HCT116 (cell line): ENCODE measurements around the gene P3H3. TPM values are rescaled to one million over a fixed set of nuclear protein-coding genes. Genes with fewer than 3 reads are reported as not detected.

Experiments
- ATAC-seq: fragments of 200-7000 bp; cut with Tn5 transposase; 2 replicates; pipeline ENCODE4 v1.9.1; 2020; ENCODE audit warnings: mild to moderate bottlenecking, moderate library complexity
- BruUV-seq: library from RNA; stranded (reverse); fragments of 400-500 nt; replicated peaks from 2 replicates; lab custom pipeline; 2021; lab: Mats Ljungman, UMichigan
- CTCF ChIA-PET: fragments of 300-600 bp; sonication (Branson Sonifier 250); formaldehyde crosslinking; loops from one replicate; lab custom pipeline; 2021; ENCODE audit warnings: antibody characterized with exemption; lab: Charles Lee
- POLR2A ChIA-PET: fragments of 300-600, 350-600 bp; sonication (Branson Sonifier 250); formaldehyde crosslinking; loops from one replicate; lab custom pipeline; 2021; ENCODE audit warnings: antibody characterized with exemption; lab: Charles Lee
- RAD21 ChIA-PET, 2 experiments: fragments of 300-600 bp; sonication (Branson Sonifier 250); formaldehyde crosslinking; loops; one replicate each; lab custom pipeline; 2023; ENCODE audit warnings: low total read pairs in 2 of 2; ENCODE audit not compliant: uncharacterized antibody in 2 of 2, unreplicated experiment in 2 of 2, low non-redundant PET in 1 of 2; lab: Charles Lee
- DNase-seq: peaks from one replicate; pipeline ENCODE4 v3.0.0-alpha.2; 2010; ENCODE audit warnings: low read depth, low spot score
- H2AFZ ChIP-seq: fragments of 200-600 bp; shearing (Covaris generic), sonication (generic); 2 replicates; pipeline ENCODE4 v1.6.1; 2017; ENCODE audit warnings: low read depth, mixed run types, mixed read lengths, antibody characterized with exemption, low read length; ENCODE audit not compliant: poor library complexity, severe bottlenecking
- H3K27ac ChIP-seq: 2 replicates; pipeline ENCODE4 v1.5.1; 2012; ENCODE audit warnings: low read depth, low read length
- H3K27me3 ChIP-seq: fragments of 200-600 bp; sonication (generic); 2 replicates; pipeline ENCODE4 v1.6.1; 2016; ENCODE audit warnings: mixed run types, low read length, mixed read lengths; ENCODE audit not compliant: insufficient read depth
- H3K36me3 ChIP-seq, 2 experiments: fragments of 200-500 bp in 1 of 2; fragments of 200-600 bp in 1 of 2; sonication (Bioruptor generic) in 1 of 2; sonication (generic) in 1 of 2; 2 replicates each; pipeline versions ENCODE4 v1.5.1 to v1.6.1; 2014 to 2016; ENCODE audit warnings: low read length in 2 of 2, inconsistent platforms in 1 of 2, mixed read lengths in 1 of 2, mixed run types in 1 of 2; ENCODE audit not compliant: insufficient read depth in 2 of 2, control insufficient read depth in 1 of 2
- H3K4me1 ChIP-seq, 2 experiments: fragments of 200-600 bp in 1 of 2; sonication (generic) in 1 of 2; 2 replicates each; pipeline versions ENCODE4 v1.5.1 to v1.6.1; 2012 to 2017; ENCODE audit warnings: low read length in 2 of 2, inconsistent platforms in 1 of 2, mild to moderate bottlenecking in 1 of 2, mixed read lengths in 1 of 2, mixed run types in 1 of 2, moderate library complexity in 1 of 2; ENCODE audit not compliant: insufficient read depth in 2 of 2, control insufficient read depth in 1 of 2
- H3K4me2 ChIP-seq: fragments of 200-600 bp; sonication (generic); 2 replicates; pipeline ENCODE4 v1.6.1; 2017; ENCODE audit warnings: mixed run types, low read length, mixed read lengths
- H3K4me3 ChIP-seq, 2 experiments: fragments of 200-600 bp in 1 of 2; sonication (generic) in 1 of 2; replicated peaks in 1 of 2; 2 replicates each; pipeline ENCODE4 v1.5.1; 2011 to 2016; ENCODE audit warnings: low read length in 2 of 2, control low read depth in 1 of 2, low read depth in 1 of 2, mild to moderate bottlenecking in 1 of 2, mixed read lengths in 1 of 2, mixed run types in 1 of 2
- H3K79me2 ChIP-seq: fragments of 200-600 bp; sonication (generic); 2 replicates; pipeline ENCODE4 v1.6.1; 2017; ENCODE audit warnings: mild to moderate bottlenecking, mixed run types, low read length, moderate library complexity, mixed read lengths; ENCODE audit not compliant: insufficient read depth
- H3K9ac ChIP-seq: fragments of 200-600 bp; sonication (generic); 2 replicates; pipeline ENCODE4 v1.6.1; 2016; ENCODE audit warnings: low read length, mixed read lengths
- H3K9me2 ChIP-seq: fragments of 200-600 bp; sonication (generic), shearing (Covaris generic); 2 replicates; pipeline ENCODE4 v1.6.1; 2017; ENCODE audit warnings: mixed run types, mild to moderate bottlenecking, moderate library complexity; ENCODE audit not compliant: insufficient read depth
- H3K9me3 ChIP-seq, 2 experiments: fragments of 200-500 bp in 1 of 2; fragments of 200-600 bp in 1 of 2; sonication (Bioruptor generic) in 1 of 2; sonication (generic) in 1 of 2; 2 replicates each; pipeline ENCODE4 v1.6.1; 2014 to 2017; ENCODE audit warnings: low read length in 2 of 2, mixed read lengths in 2 of 2, inconsistent platforms in 1 of 2, low read depth in 1 of 2, mild to moderate bottlenecking in 1 of 2, mixed run types in 1 of 2, moderate library complexity in 1 of 2; ENCODE audit not compliant: control insufficient read depth in 1 of 2, insufficient read depth in 1 of 2
- H4K20me1 ChIP-seq: fragments of 200-600 bp; sonication (generic), shearing (Covaris generic); 2 replicates; pipeline ENCODE4 v1.6.1; 2017; ENCODE audit warnings: mixed run types, mild to moderate bottlenecking, moderate library complexity; ENCODE audit not compliant: insufficient read depth
- EGR1 ChIP-seq: IDR thresholded peaks from 2 replicates; pipeline ENCODE4 v1.6.1; 2012; ENCODE audit warnings: low read depth
- EZH2phosphoT487 ChIP-seq: fragments of 200-600 bp; IDR thresholded peaks from 2 replicates; pipeline ENCODE4 v1.6.1; 2018; ENCODE audit warnings: antibody characterized with exemption, borderline replicate concordance
- FOSL1 ChIP-seq: IDR thresholded peaks from 2 replicates; pipeline ENCODE4 v1.6.1; 2012; ENCODE audit warnings: low read depth
- JUND ChIP-seq: IDR thresholded peaks from 2 replicates; pipeline ENCODE4 v1.6.1; 2012
- POLR2A ChIP-seq: IDR thresholded peaks from 2 replicates; pipeline ENCODE4 v1.7.0; 2011; ENCODE audit warnings: borderline replicate concordance; ENCODE audit not compliant: insufficient read depth, insufficient read length; ENCODE audit errors: extremely low read depth
- POLR2AphosphoS5 ChIP-seq: IDR thresholded peaks from 2 replicates; pipeline ENCODE4 v1.6.1; 2011; ENCODE audit warnings: mild to moderate bottlenecking, low read depth, low read length, moderate library complexity
- RAD21 ChIP-seq: IDR thresholded peaks from 2 replicates; pipeline ENCODE4 v1.6.1; 2012; ENCODE audit warnings: low read depth, mild to moderate bottlenecking
- SIN3A ChIP-seq: IDR thresholded peaks from 2 replicates; pipeline ENCODE4 v1.6.1; 2012; ENCODE audit warnings: low read depth
- TCF7L2 ChIP-seq: IDR thresholded peaks from 2 replicates; pipeline ENCODE4 v1.7.0; 2011; ENCODE audit warnings: borderline replicate concordance, inconsistent platforms; ENCODE audit not compliant: insufficient read depth, insufficient read length; ENCODE audit errors: extremely low read depth
- YY1 ChIP-seq: IDR thresholded peaks from 2 replicates; pipeline ENCODE4 v1.6.1; 2011; ENCODE audit warnings: low read length, low read depth, moderate library complexity, mild to moderate bottlenecking; ENCODE audit not compliant: insufficient replicate concordance; ENCODE audit errors: extremely low read depth
- ZFX ChIP-seq: fragments of 450-650 bp; IDR thresholded peaks from 2 replicates; pipeline ENCODE4 v1.6.1; 2017
- ZNF274 ChIP-seq: fragments of 200-500 bp; sonication (Bioruptor generic); IDR thresholded peaks from 2 replicates; pipeline ENCODE4 v1.6.1; 2014; ENCODE audit warnings: mild to moderate bottlenecking, low read depth, low read length, inconsistent platforms
- intact Hi-C: fragments of 100-400 bp; cut with micrococcal nuclease; formaldehyde crosslinking; loops from 2 replicates; pipeline ENCODE4 v1.10.0; 2022
- total RNA-seq: library from RNA; stranded (reverse); gene quantifications from one replicate; pipeline ENCODE4 v1.2.1, GENCODE V29; 2021; ENCODE audit not compliant: unreplicated experiment
- TF ChIP-seq, protein P1 (sequence below): IDR thresholded peaks from 2 replicates; pipeline ENCODE4 v1.6.1; 2011; ENCODE audit warnings: mild to moderate bottlenecking, low read length, moderate library complexity; ENCODE audit not compliant: insufficient replicate concordance; ENCODE audit errors: extremely low read depth
- TF ChIP-seq, protein P2 (sequence below), 3 experiments: fragments of 200-600 bp in 1 of 3; sonication (generic) in 1 of 3; IDR thresholded peaks in 2 of 3; conservative IDR thresholded peaks in 1 of 3; 2 replicates each; pipeline ENCODE4 v1.5.1; 2012 to 2017; ENCODE audit warnings: low read depth in 2 of 3, low read length in 2 of 3, antibody characterized with exemption in 1 of 3, borderline replicate concordance in 1 of 3, control low read depth in 1 of 3, mild to moderate bottlenecking in 1 of 3, mixed read lengths in 1 of 3, mixed run types in 1 of 3, moderate library complexity in 1 of 3; ENCODE audit not compliant: insufficient read depth in 1 of 3
- TF ChIP-seq, protein P3 (sequence below): IDR thresholded peaks from 2 replicates; pipeline ENCODE4 v1.6.1; 2012
- TF ChIP-seq, protein P4 (sequence below): IDR thresholded peaks from 2 replicates; pipeline ENCODE4 v1.6.1; 2012; ENCODE audit warnings: low read depth

The P3H3 gene
- total RNA-seq, 1 experiment from 2014 or later, result 32.2 TPM

GRCh38 chr12:6843118-6843902 lies 15.1 kb downstream of the P3H3 start:
- intact Hi-C loops, result no loop called here
- RAD21 ChIA-PET, result no interaction called here
- POLR2A ChIA-PET, result no interaction called here
- no peaks in the 10 kb centered on the region for H4K20me1 ChIP-seq
- no peak overlapping the region for H2AFZ ChIP-seq
- H3K4me3 ChIP-seq, result no peak overlapping the region
- peaks cover 13 to 30% of the 10 kb centered on the region in 2 experiments; a peak in 3 of 4 replicates for H3K36me3 ChIP-seq
- no TSS peak for BruUV-seq
- H3K27me3 ChIP-seq, result no peaks in the 10 kb centered on the region
- no peak overlapping the region for H3K9ac ChIP-seq
- DNase-seq, result no peak
- H3K9me3 ChIP-seq, result no peaks in the 10 kb centered on the region
- H3K79me2 ChIP-seq, result no peaks in the 10 kb centered on the region
- CTCF ChIA-PET, result interaction anchor here (1.0 kb wide), 1 partner anchor 8 kb away, joined by 4 read pairs; no protein-coding TSS in a partner anchor
- no peaks in the 10 kb centered on the region for H3K4me1 ChIP-seq
- no peak overlapping the region for H3K4me2 ChIP-seq
- ATAC-seq, result no peak
- H3K9me2 ChIP-seq, result no peaks in the 10 kb centered on the region
- TF ChIP-seq TCF7L2 (no peak), ZFX (no peak), FOSL1 (no peak), ZNF274 (no peak), EZH2phosphoT487 (no peak), POLR2A (no peak), YY1 (no peak), POLR2AphosphoS5 (no peak), SIN3A (no peak), EGR1 (no peak), RAD21 (no peak), JUND (no peak)
- TF ChIP-seq, protein P1, sequence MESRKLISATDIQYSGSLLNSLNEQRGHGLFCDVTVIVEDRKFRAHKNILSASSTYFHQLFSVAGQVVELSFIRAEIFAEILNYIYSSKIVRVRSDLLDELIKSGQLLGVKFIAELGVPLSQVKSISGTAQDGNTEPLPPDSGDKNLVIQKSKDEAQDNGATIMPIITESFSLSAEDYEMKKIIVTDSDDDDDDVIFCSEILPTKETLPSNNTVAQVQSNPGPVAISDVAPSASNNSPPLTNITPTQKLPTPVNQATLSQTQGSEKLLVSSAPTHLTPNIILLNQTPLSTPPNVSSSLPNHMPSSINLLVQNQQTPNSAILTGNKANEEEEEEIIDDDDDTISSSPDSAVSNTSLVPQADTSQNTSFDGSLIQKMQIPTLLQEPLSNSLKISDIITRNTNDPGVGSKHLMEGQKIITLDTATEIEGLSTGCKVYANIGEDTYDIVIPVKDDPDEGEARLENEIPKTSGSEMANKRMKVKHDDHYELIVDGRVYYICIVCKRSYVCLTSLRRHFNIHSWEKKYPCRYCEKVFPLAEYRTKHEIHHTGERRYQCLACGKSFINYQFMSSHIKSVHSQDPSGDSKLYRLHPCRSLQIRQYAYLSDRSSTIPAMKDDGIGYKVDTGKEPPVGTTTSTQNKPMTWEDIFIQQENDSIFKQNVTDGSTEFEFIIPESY, result no peak
- TF ChIP-seq, protein P2, sequence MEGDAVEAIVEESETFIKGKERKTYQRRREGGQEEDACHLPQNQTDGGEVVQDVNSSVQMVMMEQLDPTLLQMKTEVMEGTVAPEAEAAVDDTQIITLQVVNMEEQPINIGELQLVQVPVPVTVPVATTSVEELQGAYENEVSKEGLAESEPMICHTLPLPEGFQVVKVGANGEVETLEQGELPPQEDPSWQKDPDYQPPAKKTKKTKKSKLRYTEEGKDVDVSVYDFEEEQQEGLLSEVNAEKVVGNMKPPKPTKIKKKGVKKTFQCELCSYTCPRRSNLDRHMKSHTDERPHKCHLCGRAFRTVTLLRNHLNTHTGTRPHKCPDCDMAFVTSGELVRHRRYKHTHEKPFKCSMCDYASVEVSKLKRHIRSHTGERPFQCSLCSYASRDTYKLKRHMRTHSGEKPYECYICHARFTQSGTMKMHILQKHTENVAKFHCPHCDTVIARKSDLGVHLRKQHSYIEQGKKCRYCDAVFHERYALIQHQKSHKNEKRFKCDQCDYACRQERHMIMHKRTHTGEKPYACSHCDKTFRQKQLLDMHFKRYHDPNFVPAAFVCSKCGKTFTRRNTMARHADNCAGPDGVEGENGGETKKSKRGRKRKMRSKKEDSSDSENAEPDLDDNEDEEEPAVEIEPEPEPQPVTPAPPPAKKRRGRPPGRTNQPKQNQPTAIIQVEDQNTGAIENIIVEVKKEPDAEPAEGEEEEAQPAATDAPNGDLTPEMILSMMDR (IDR thresholded peaks at IDR 0.05 in 2 of 3, conservative IDR thresholded peaks at IDR 0.05 in 1 of 3; ENCODE audit: borderline replicate concordance in 1 of 3, insufficient read depth in 1 of 3, low read depth in 2 of 3, low read length in 2 of 3), result no peak
- TF ChIP-seq, protein P3, sequence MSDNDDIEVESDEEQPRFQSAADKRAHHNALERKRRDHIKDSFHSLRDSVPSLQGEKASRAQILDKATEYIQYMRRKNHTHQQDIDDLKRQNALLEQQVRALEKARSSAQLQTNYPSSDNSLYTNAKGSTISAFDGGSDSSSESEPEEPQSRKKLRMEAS, result no peak
- TF ChIP-seq, protein P4, sequence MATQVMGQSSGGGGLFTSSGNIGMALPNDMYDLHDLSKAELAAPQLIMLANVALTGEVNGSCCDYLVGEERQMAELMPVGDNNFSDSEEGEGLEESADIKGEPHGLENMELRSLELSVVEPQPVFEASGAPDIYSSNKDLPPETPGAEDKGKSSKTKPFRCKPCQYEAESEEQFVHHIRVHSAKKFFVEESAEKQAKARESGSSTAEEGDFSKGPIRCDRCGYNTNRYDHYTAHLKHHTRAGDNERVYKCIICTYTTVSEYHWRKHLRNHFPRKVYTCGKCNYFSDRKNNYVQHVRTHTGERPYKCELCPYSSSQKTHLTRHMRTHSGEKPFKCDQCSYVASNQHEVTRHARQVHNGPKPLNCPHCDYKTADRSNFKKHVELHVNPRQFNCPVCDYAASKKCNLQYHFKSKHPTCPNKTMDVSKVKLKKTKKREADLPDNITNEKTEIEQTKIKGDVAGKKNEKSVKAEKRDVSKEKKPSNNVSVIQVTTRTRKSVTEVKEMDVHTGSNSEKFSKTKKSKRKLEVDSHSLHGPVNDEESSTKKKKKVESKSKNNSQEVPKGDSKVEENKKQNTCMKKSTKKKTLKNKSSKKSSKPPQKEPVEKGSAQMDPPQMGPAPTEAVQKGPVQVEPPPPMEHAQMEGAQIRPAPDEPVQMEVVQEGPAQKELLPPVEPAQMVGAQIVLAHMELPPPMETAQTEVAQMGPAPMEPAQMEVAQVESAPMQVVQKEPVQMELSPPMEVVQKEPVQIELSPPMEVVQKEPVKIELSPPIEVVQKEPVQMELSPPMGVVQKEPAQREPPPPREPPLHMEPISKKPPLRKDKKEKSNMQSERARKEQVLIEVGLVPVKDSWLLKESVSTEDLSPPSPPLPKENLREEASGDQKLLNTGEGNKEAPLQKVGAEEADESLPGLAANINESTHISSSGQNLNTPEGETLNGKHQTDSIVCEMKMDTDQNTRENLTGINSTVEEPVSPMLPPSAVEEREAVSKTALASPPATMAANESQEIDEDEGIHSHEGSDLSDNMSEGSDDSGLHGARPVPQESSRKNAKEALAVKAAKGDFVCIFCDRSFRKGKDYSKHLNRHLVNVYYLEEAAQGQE, result no peak
- H3K27ac ChIP-seq, result no peak overlapping the region
